Measurements from ENCODE around the gene GSG1L2.

GSG1L2 gene

DNA sequence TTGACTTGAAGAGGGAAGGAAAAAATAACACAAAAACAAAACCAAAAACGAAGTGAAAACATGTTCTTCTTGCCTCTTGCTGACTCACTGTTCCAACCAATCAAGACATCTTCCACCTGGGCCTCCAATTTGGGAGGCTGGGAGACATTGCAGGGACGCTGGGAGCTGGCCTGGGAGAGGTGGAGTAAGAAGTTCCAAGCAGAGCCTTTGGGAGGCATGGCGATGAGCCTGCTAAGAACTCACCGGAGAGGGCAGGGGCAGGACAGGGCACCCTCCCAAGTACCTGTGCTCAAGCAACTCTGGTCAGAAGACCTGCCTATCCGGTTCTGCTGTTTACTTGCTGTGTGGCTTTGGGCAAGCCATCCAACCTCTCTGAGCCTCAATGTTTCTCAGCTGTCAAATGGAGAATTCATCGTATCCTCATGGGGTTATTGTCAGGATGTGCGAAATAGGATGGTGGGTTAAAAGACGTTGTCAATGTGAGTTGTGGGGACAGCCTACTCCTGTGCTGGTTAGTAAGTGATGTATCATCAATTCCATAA lies 3.0 kb upstream of the GSG1L2 start:
- DNase-seq = no peak

DNA sequence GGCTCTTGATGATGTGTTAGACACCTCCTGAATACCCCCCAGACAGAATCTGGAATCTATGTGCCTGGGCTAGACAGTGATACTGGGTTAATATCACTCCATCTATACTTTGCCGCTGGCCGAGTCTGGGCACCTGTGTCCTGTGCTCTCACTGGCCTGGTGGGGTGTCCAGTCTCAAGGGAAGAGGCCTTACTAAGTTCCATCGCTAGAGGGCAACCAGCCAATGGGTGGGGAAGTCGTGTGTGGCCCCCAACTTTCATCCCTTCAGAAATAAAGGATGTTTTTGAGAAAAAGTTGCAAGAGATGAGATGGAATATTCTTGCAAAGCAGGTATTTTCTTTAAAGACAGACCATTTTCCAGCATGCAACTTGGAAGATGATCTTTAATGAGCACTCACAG lies 2.2 kb upstream of the GSG1L2 start:
- DNase-seq = no peak

GRCh38 chr17:9820448-9820847 lies 1.4 kb downstream of the GSG1L2 start:
- no peak for DNase-seq

- no peak for DNase-seq
These were observed 3.1 kb downstream of the GSG1L2 start for GRCh38 chr17:9818760-9819159.

DNA sequence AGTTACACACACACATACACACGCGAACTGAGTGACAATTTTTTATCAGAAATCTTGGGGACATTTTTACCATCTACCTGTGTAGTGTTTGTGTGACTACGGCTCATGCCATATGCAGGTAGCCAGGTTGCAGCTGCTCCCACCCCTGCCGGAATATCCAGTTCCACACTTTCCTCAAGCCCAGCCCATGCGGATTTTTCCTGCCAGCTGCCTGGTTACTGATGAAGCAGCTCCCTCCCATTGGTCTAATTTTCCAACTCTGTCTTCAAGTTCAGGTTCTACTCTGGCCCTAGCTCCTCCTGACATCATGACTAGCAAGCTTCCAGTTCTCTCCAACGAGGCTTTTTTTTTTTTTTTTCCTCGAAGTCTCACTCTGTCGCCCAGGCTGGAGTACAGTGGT lies 4.8 kb downstream of the GSG1L2 start:
- DNase-seq = no peak

DNA sequence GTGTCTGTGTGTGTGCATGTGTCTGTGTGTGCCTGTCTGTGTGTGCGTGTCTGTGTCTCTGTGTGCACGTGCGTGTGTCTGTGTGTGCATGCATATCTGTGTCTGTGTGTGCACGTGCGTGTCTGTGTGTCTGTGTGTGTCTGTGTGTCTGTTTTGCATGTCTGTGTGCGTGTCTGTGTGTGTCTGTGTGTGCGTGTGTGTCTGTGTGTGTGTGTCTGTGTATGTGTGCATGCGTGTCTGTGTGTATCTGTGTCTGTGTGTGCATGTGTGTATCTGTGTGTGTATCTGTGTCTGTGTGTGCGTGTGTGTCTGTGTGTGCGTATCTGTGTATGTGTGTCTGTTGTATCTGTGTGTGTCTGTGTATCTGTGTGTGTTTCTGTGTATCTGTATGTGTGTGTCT lies 5.4 kb downstream of the GSG1L2 start:
- no peak for DNase-seq

- DNase-seq = no peak
These were observed 7.4 kb downstream of the GSG1L2 start for GRCh38 chr17:9814337-9814945.

DNA sequence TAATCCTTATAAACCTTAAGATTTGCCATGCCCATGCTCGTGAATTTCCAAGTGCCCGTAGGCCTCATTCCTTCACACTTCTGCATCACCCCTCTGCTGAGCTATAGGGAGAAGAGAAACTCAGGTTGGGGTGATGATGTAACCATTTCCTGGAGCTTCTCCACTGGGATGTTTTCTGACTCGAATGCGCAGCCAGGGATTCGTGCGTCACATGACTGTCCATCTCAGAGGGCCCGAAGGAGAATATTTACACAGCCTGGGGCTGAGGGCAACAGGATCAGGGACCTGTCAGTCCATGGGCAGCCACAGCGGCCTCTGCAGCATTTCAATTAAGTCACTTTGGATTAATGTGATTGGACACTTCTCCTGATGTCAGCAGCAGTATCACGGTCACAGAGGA lies 8.7 kb downstream of the GSG1L2 start:
- no peak for DNase-seq

GRCh38 chr17:9811537-9811936 lies 10.3 kb downstream of the GSG1L2 start:
- no peak for DNase-seq

DNA sequence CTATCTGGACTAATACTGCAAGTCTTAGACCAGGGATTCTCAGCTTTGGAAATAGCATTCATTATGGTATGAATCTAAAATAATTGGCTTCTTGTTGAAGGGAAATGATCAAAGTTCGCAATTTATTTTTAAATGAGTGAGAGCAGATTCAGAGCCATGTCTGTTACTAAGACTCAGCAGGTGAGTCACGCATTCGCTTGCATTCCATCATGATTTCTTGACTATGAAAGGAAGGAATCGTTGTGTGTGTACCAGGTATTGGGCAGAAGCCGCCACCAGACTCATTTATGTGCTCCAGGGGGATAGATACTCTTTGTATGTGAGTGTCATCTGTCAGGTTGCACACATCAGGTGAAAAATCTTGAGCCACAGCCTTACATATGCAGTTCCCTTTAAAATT lies 10.8 kb downstream of the GSG1L2 start:
- DNase-seq = no peak

DNA sequence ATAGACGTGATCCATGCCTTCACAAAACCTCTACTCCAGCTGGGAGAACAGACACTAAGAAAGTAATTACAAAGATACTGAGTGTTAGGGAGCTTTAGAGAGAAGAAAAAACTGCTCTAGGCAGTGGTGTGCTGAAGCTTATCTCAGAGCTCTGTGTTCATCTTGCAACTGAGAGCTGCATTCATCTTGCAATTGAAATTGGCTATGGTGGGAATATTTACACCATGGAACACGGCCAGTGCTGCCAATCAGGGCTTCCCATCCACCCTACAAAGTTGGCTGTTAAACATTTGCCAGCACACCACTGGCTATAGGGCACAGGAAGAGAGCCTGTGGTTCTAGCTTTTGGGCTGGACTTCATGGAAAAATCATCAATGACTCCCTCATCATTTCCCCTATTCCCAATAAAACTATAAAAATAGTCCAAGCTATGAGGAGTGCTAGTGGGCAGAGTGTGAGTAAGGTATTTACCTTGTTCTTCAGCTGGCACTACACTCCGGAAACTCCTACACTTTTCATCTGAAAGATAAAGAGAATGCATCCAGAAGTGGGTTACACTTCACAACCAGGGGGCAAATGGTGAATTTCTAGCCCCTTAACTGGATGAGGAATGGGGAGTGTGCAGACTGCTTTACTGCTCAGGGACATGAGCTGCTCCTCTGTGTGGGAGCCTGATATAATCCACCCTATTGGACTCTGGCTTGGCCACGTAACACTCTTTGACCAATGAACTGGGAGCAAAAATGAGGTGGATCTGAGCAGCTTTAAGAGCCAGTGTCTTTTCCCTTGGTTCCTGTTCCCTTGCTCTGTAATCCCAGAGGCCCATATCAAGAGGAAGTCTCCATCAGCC lies 11.6 kb downstream of the GSG1L2 start:
- no peak for DNase-seq

DNA sequence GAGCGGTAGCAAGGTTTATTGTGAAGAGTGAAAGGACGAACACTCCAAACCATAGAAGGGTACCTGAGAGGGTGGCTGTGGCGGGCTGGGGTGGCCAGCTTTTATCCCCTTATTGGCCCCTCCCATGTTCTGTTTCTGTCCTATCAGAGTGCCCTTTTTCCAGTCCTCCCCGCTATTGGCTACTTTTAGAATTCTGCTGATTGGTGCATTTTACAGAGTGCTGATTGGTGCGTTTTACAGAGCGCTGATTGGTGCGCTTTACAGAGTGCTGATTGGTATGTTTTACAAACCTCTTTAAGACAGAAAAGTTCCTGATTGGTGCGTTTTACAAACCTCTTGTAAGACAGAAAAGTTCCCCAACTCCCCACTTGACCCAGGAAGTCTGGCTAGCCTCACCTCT lies 12.5 kb downstream of the GSG1L2 start:
- DNase-seq = no peak

- DNase-seq = no peak
These were observed 15.2 kb downstream of the GSG1L2 start for GRCh38 chr17:9806699-9807098.

DNA sequence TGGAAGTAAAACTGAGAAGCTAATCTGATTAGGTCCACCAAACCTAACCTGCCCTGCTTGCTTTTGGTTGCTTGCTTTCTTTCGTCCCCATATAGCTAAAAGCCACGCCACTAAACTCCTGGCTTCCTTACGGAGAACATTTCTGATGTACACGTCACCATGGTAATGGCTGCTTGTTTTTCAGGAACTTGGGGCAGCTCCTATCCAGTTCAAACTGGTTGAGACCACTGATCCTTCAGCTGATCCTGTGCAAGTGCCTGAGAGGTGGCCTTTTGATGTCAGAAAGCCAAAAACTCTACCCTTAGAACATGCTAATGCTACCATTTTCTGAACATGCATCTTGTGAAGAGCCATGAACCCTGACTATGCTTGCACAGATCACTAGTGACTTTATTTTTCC lies 16.1 kb downstream of the GSG1L2 start:
- no peak for DNase-seq

DNA sequence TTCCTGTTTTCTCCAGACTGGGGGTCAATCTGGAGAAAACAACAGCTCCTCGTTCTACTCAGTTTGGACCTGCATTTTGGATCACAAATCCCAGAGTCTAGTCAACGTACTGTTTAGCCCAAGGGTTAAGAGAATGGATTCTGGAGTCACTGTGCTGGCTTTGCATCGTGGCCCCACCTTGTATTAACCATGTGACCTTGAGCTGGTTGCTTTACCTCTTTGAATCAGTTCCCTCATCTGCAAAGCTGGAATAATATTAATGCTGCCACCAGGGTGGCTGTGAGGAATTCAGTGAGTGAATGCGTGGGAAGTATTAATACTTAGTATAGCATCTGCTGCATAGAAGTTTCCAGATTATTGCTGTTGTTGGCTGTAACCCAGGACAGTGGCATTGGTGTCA lies 19.2 kb downstream of the GSG1L2 start:
- DNase-seq = no peak

GRCh38 chr17:9802294-9802693 lies 19.6 kb downstream of the GSG1L2 start:
- no peak for DNase-seq

DNA sequence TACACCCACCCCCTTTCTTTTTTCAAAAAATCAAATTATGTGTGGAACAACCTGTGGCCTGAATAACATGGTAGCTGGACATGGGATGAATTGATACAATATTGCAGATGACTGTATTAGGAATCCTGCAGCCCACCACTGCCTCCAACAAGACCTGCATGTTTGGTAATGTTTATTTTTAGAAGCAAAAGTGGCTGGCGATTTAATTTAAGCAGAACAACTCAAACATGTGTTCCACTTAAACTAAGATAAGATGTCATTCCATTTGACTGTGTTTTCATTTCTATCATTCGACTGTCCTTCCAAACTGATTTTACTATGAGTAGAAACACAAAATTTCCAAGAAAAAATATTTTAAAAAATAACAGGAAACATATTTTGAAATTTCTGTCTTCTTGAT lies 20.4 kb downstream of the GSG1L2 start:
- no peak for DNase-seq

- no peak for DNase-seq
These were observed 23.2 kb downstream of the GSG1L2 start for GRCh38 chr17:9798724-9799123.

DNA sequence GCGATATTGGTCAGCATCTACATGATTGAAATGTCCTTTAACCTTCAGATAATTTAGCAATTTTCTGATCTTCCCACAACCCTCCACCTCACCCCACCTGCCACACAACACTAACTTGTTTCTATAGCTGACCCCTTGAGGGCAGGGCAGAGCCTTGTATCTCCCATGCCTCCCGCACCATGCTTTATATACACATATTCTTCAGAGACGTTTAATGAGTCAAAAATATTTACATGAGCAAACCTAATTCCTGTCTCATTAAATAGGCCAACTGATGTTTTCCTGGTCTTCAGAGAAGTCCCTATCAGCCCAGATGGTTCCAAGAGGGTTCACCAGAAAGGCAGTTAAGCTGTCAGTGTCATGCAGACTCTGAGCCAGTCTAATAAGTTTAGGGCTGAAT lies 23.9 kb downstream of the GSG1L2 start:
- DNase-seq = no peak

DNA sequence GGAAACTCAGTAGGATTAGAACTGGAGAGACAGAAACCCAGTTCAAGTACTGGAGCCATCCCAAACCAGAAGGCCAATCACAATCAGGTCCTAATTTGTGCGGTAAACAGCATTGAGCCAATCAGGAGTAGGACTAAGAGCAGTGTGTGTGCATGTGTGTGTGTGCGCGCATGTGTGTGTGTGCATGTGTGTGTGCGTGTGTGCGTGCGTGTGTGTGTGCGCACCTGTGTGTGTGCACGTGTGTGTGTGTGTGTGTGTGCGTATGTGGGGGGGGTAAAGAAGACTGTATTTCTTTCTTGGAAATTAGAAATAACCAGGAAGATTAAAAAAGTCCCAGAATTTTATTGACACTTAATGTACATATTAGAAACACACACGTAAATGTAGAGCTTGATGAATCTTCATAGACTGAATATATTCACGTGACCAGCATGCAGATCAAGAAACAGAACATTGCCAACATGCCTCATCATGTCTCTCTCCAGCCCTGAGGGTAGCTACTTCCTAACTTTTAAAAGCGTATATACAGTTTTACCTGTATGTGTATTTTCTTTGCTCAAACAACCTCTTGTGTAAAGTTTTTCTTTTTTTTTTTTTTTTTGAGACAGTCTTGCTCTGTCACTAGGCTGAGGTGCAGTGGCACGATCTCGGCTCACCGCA lies 29.6 kb downstream of the GSG1L2 start:
- DNase-seq = no peak

GRCh38 chr17:9790889-9791876 lies 30.7 kb downstream of the GSG1L2 start, which contains the start of gene DHRS7C:
DHRS7C (minus strand) TSS chr17:9791592; CDS start chr17:9791284, 308 bp downstream.
- no peak for DNase-seq

- no peak for DNase-seq
These were observed 31.6 kb downstream of the GSG1L2 start for GRCh38 chr17:9790316-9790715.

DNA sequence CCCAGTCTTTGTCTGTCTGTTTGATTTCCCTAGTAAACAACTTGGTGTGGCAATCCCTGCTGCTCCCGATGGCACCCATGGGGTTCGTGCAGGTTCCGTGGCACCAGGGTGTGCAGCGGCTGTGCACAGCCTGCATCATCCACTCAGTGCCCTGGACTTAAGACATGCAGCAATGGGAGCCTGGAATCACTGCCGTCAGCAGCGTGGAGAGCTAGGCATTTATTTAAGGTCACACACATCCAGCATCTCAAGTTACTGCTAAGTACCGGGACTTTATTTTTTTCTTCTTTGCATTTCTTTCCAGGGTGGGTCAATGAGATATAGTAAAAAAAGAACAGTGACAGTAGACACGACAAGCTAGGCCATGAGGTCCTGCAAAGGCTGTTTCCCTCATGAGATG lies 33.3 kb downstream of the GSG1L2 start:
- no peak for DNase-seq
